Activated naive CD8-positive, alpha-beta T cell treated with anti-CD3 and anti-CD28 coated beads, Interleukin-2, amount 10 ng/mL, durations not matched to agents 7 days and 5 days (primary cell): Measurements from ENCODE around the gene PRKCE. TPM values are rescaled to one million over a fixed set of nuclear protein-coding genes. Genes with fewer than 3 reads are reported as not detected.
"Not testable (repeated sequence)": the region's sequence is repeated elsewhere in the genome, so short reads cannot be mapped to it uniquely, and the experiment has no call there.

Experiments
- ATAC-seq: fragments of 150-1000 bp; cut with Tn5 transposase; one replicate; pipeline ENCODE4 v1.10.0; 2021; ENCODE audit warnings: low read depth, moderate library complexity
- POLR2A ChIA-PET: fragments of 350-600 bp; sonication (Branson Sonifier 250); formaldehyde crosslinking; loops from one replicate; lab custom pipeline; 2021; ENCODE audit warnings: antibody characterized with exemption; lab: Charles Lee
- DNase-seq: peaks from one replicate; pipeline ENCODE4 v3.0.0; 2021
- H3K27ac Mint-ChIP-seq: one replicate; pipeline ENCODE4 v1.8.0; 2022; ENCODE audit warnings: mild to moderate bottlenecking, mixed read lengths
- H3K27me3 Mint-ChIP-seq: one replicate; pipeline ENCODE4 v1.8.0; 2022; ENCODE audit warnings: mild to moderate bottlenecking, moderate library complexity, mixed read lengths
- H3K36me3 Mint-ChIP-seq: one replicate; pipeline ENCODE4 v1.8.0; 2021; ENCODE audit warnings: mild to moderate bottlenecking, mixed read lengths
- H3K4me1 Mint-ChIP-seq: one replicate; pipeline ENCODE4 v1.8.0; 2021; ENCODE audit warnings: mixed read lengths
- H3K4me3 Mint-ChIP-seq: one replicate; pipeline ENCODE4 v1.8.0; 2022; ENCODE audit warnings: mild to moderate bottlenecking, moderate library complexity, mixed read lengths
- H3K9me3 Mint-ChIP-seq: one replicate; pipeline ENCODE4 v1.8.0; 2021; ENCODE audit warnings: mixed read lengths
- total RNA-seq, 2 experiments: library from RNA; stranded (reverse); gene quantifications; one replicate each; pipeline ENCODE4 v1.2.3, GENCODE V29; 2021

PRKCE gene
- total RNA-seq, 2 experiments from 2014 or later = 18.4 to 20.5 TPM

DNA sequence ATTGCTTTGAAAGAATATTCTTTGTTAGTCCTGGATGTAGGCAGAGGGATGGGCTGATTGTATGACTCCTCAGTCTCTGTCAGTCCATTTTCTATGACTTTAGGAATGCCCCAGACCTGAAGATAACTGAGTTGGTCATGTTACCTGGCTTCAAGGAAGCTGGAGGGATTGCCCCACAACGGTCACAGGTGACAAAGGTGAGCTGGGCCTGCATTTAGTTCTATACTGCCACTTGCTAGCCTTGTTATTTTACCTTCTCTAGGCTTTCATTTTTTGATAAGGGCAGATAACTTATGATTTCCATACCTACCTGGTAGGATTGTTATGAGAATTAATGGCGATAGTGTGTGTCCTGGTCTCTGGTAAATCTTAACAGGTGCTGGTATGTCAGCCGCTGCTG, 260.1 kb downstream of the PRKCE start:
- no peaks in the 10 kb centered on the region for H3K9me3 Mint-ChIP-seq
- H3K4me3 Mint-ChIP-seq = no peak overlapping the region
- POLR2A ChIA-PET = no interaction called here
- H3K27me3 Mint-ChIP-seq = no peaks in the 10 kb centered on the region
- peaks cover 5% of the 10 kb centered on the region for H3K4me1 Mint-ChIP-seq
- H3K27ac Mint-ChIP-seq = no peak overlapping the region
- DNase-seq = no peak
- no peak for ATAC-seq
- no peaks in the 10 kb centered on the region for H3K36me3 Mint-ChIP-seq

DNA sequence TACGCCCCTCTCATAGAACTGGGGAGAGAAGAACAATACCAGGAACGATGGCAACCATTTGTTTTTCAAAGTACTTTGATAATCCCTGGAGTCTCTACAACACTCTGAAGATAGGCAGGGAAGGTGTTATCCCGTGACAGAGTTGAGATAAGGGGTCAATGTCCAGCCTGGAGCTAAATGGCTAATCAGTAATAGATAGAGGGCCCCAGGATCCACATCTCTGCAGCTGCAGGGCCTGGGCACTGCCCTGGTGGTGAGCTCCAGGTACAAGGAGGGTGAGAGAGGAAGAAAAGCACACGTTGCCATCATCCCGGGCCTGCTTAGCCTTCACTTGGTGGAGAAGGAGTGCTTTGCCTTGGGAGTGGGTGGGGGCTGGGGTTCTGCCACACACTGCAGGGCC, 260.6 kb downstream of the PRKCE start:
- H3K27ac Mint-ChIP-seq = no peak overlapping the region
- H3K4me1 Mint-ChIP-seq = peaks cover 7% of the 10 kb centered on the region
- no peaks in the 10 kb centered on the region for H3K9me3 Mint-ChIP-seq
- DNase-seq (no peak), ATAC-seq (no peak)
- no peaks in the 10 kb centered on the region for H3K27me3 Mint-ChIP-seq
- H3K36me3 Mint-ChIP-seq = no peaks in the 10 kb centered on the region
- POLR2A ChIA-PET = no interaction called here
- no peak overlapping the region for H3K4me3 Mint-ChIP-seq

GRCh38 chr2:45913539-45913938, 262.1 kb downstream of the PRKCE start:
- Mint-ChIP-seq H3K9me3 (no peaks in the 10 kb centered on the region), H3K4me3 (no peak overlapping the region), H3K4me1 (peaks cover 8% of the 10 kb centered on the region), H3K36me3 (no peaks in the 10 kb centered on the region), H3K27ac (no peak overlapping the region), H3K27me3 (no peaks in the 10 kb centered on the region)
- ATAC-seq = no peak
- POLR2A ChIA-PET = no interaction called here
- no peak for DNase-seq

DNA sequence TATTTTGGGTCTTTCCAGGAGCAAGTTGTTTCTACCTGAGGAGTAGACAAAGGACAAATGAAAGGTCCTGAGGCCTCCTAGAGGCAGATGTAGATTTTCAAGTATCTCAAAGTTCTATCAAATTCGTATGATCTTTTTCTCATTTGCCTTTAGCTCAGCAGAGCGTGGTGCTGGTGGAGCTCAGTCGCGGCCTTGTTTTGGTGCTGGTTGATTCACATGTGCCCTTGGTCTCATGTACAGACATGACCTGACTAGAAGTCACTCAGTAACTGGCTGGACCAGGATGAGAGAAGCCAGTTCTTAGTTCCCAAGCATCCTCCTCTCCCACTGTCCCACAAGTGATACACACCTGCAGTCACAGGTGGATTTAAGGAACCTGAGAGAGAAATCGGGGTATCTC, 264.0 kb downstream of the PRKCE start:
- POLR2A ChIA-PET = no interaction called here
- H3K4me1 Mint-ChIP-seq = peaks cover 15% of the 10 kb centered on the region
- ATAC-seq = no peak
- H3K27me3 Mint-ChIP-seq = no peaks in the 10 kb centered on the region
- no peaks in the 10 kb centered on the region for H3K9me3 Mint-ChIP-seq
- DNase-seq = no peak
- H3K36me3 Mint-ChIP-seq = peaks cover 1% of the 10 kb centered on the region
- H3K27ac Mint-ChIP-seq = no peak overlapping the region
- H3K4me3 Mint-ChIP-seq = no peak overlapping the region

GRCh38 chr2:45917561-45918176, 266.2 kb downstream of the PRKCE start:
- DNase-seq, H3K36me3 Mint-ChIP-seq, H3K27ac Mint-ChIP-seq, H3K27me3 Mint-ChIP-seq, H3K4me3 Mint-ChIP-seq, H3K9me3 Mint-ChIP-seq, POLR2A ChIA-PET, ATAC-seq: not testable (repeated sequence)
- H3K4me1 Mint-ChIP-seq = peaks cover 15% of the 10 kb centered on the region

GRCh38 chr2:45918463-45919159, 267.1 kb downstream of the PRKCE start:
- DNase-seq (no peak), ATAC-seq (no peak)
- Mint-ChIP-seq H3K27ac (no peak overlapping the region), H3K9me3 (no peaks in the 10 kb centered on the region), H3K4me3 (no peak overlapping the region), H3K4me1 (peaks cover 15% of the 10 kb centered on the region), H3K27me3 (no peaks in the 10 kb centered on the region), H3K36me3 (peaks cover 1% of the 10 kb centered on the region)
- POLR2A ChIA-PET = no interaction called here

DNA sequence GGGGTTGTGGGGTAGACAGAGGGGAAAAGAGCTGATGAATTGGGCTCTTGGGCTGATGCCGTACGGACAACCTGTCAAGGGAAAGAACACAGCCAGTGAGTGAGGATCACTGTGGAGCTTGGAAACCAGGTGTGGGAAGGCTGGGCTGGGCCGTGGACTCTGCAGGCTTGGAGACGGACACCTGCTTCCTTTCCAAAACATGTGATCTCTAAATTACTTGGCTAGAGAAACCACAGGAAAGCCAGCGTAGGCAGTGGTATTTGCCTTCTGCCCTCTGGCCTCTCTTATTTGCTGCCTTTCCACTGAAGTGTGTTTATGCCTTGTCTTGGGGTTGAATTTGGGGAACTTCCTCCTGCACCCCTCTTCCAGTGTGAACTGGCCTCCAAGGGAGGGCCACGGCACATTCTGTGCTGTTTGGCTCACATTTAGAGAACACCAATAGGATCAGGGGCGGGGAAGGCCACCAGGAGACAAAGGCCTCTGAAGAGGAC, 267.7 kb downstream of the PRKCE start:
- DNase-seq = no peak
- POLR2A ChIA-PET = no interaction called here
- Mint-ChIP-seq H3K4me3 (no peak overlapping the region), H3K27me3 (no peaks in the 10 kb centered on the region), H3K9me3 (no peaks in the 10 kb centered on the region), H3K36me3 (peaks cover 1% of the 10 kb centered on the region), H3K4me1 (peaks cover 15% of the 10 kb centered on the region), H3K27ac (no peak overlapping the region)
- no peak for ATAC-seq

DNA sequence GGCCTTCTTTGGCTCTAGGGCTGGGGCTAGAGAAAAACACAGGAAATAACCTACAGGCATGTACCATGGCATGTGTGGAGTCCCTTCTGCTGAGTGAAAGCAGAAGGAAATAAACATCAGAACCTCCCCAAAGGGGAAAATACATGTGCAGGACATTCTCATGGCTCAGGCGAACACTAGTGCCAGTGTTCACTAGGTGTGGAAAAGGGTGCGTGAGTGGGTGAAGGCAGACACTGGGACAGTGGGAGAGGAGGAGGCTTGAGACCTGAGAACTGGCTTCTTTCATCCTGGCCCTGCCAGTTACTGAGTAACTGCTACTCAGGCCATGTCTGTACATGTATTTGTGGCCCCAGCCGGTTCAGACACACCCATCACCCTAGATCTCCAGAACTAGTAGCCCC, 268.2 kb downstream of the PRKCE start:
- no peak for ATAC-seq
- peaks cover 15% of the 10 kb centered on the region for H3K4me1 Mint-ChIP-seq

GRCh38 chr2:45921921-45922320, 270.4 kb downstream of the PRKCE start:
- Mint-ChIP-seq H3K27ac (no peak overlapping the region), H3K9me3 (no peaks in the 10 kb centered on the region), H3K4me3 (no peak overlapping the region), H3K36me3 (peaks cover 1% of the 10 kb centered on the region), H3K27me3 (no peaks in the 10 kb centered on the region), H3K4me1 (peaks cover 14% of the 10 kb centered on the region)
- POLR2A ChIA-PET = no interaction called here
- DNase-seq = no peak
- ATAC-seq = no peak

More for the DNA sequence above, 268.2 kb downstream of the PRKCE start:
- POLR2A ChIA-PET = no interaction called here
- H3K36me3 Mint-ChIP-seq = peaks cover 1% of the 10 kb centered on the region
- H3K27me3 Mint-ChIP-seq = no peaks in the 10 kb centered on the region
- H3K27ac Mint-ChIP-seq = no peak overlapping the region
- H3K9me3 Mint-ChIP-seq = no peaks in the 10 kb centered on the region
- no peak overlapping the region for H3K4me3 Mint-ChIP-seq
- no peak for DNase-seq

- no peak overlapping the region for H3K27ac Mint-ChIP-seq
- no peaks in the 10 kb centered on the region for H3K27me3 Mint-ChIP-seq
- ATAC-seq (no peak), DNase-seq (no peak)
- H3K36me3 Mint-ChIP-seq = peaks cover 1% of the 10 kb centered on the region
- no peaks in the 10 kb centered on the region for H3K9me3 Mint-ChIP-seq
- H3K4me3 Mint-ChIP-seq = no peak overlapping the region
- POLR2A ChIA-PET = no interaction called here
- peaks cover 11% of the 10 kb centered on the region for H3K4me1 Mint-ChIP-seq
Measured at GRCh38 chr2:45922577-45922988, 271.1 kb downstream of the PRKCE start.

DNA sequence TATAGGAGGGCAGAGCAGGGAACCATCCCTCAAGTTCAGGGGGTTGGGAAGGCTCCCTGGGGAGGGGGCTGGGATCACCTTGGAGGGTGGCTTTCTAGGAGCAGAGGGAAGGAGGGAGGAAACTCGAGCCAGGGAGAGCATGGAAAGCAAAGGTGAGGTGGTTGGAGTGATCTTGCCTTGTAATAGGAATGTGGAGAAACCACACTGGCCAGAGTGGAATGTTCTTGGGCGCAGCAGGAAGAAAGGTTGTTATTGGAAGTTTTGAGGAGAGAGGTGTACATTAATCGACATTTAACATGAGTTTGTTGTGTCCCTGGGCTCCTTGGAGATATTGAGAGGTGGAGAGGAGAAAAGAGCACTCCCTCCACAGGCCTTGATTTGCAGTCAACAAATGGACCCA, 272.2 kb downstream of the PRKCE start:
- POLR2A ChIA-PET = no interaction called here
- H3K9me3 Mint-ChIP-seq = no peaks in the 10 kb centered on the region
- ATAC-seq (no peak), DNase-seq (no peak)
- no peaks in the 10 kb centered on the region for H3K27me3 Mint-ChIP-seq
- H3K4me1 Mint-ChIP-seq = peaks cover 11% of the 10 kb centered on the region
- peaks cover 1% of the 10 kb centered on the region for H3K36me3 Mint-ChIP-seq
- no peak overlapping the region for H3K27ac Mint-ChIP-seq
- H3K4me3 Mint-ChIP-seq = no peak overlapping the region

DNA sequence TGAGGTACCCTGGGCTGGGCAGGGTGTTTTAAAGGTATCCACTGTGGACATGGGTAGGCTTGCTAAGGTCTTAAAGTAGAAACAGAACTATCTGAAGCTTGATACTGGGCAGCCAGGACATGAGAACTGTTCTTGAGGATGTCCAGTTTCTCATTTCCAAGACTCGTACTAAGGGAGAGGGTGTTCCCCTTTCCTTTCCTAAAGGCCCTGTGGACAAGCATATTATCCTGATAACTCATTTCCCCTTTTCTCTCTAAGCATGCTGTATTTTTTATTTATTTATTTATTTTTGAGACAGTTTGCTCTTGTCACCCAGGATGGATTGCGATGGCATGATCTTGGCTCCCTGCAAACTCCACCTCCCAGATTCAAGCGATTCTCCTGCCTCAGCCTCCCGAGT, 273.6 kb downstream of the PRKCE start:
- no peak overlapping the region for H3K4me3 Mint-ChIP-seq
- H3K9me3 Mint-ChIP-seq = no peaks in the 10 kb centered on the region
- no peaks in the 10 kb centered on the region for H3K4me1 Mint-ChIP-seq
- ATAC-seq = no peak
- H3K36me3 Mint-ChIP-seq = peaks cover 1% of the 10 kb centered on the region
- H3K27me3 Mint-ChIP-seq = no peaks in the 10 kb centered on the region
- POLR2A ChIA-PET = no interaction called here
- H3K27ac Mint-ChIP-seq = no peak overlapping the region
- no peak for DNase-seq

DNA sequence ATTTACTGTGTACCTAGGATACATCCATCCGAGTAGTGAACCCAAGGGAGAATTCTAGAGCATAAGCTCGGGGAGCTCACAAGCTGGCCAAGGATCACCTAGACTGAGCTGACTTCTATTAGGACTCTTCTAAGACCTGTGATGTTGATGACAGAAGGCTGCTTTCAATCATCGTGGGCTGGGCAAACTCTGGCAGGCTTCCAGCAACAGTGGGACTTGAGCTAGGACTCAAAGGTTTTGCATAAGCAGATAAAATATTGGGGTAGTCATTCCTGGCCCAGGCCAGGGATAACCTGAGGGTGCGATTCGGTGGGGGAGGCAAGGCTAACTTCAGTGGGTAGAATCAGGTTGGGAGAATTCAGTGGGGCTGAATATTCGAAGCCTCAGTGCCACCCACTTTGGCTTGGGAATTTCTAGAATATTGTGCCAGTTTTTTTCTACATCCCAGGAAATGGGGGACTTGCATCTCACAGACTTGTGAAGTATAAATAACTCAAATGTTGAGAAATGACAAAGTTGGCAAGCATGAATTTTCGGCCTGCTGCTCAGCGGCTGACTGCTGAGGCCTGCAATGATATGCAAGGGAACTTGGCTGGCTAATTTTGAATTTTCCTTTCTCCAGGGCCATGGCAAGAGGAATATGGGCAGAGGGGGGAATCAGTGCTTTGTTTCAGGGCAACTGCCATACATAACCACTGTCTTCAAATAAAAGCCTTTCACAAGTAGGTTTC, 274.3 kb downstream of the PRKCE start:
- ATAC-seq = no peak
- Mint-ChIP-seq H3K9me3 (no peaks in the 10 kb centered on the region), H3K36me3 (no peaks in the 10 kb centered on the region), H3K27me3 (no peaks in the 10 kb centered on the region), H3K4me3 (no peak overlapping the region), H3K4me1 (no peaks in the 10 kb centered on the region), H3K27ac (no peak overlapping the region)
- POLR2A ChIA-PET = no interaction called here
- no peak for DNase-seq

GRCh38 chr2:45928946-45929345, 277.5 kb downstream of the PRKCE start:
- ATAC-seq (no peak), DNase-seq (no peak)
- Mint-ChIP-seq H3K27me3 (no peaks in the 10 kb centered on the region), H3K27ac (no peak overlapping the region), H3K9me3 (no peaks in the 10 kb centered on the region), H3K4me1 (no peaks in the 10 kb centered on the region), H3K36me3 (peaks cover 2% of the 10 kb centered on the region), H3K4me3 (no peak overlapping the region)
- POLR2A ChIA-PET = no interaction called here
